Stomach (tissue), 4 donors: ENCODE measurements around the gene KLF8.

Source experiments
- POLR2A ChIP-seq, 4 donors: fragments of 450-650 bp; IDR thresholded peaks; one replicate each; pipeline ENCODE4 v1.6.1; 2016; ENCODE audit warnings: antibody characterized with exemption in 4 of 4, control low read depth in 2 of 4, mild to moderate bottlenecking in 1 of 4, moderate library complexity in 1 of 4
- POLR2AphosphoS5 ChIP-seq, 3 donors: sonication (generic); formaldehyde crosslinking; IDR thresholded peaks; one replicate each; pipeline ENCODE4 v1.6.1; 2016; ENCODE audit warnings: antibody characterized with exemption in 3 of 3
- TF ChIP-seq, protein P1 (sequence below), 7 experiments: fragments of 450-650 bp in 4 of 7; fragments of 200-600 bp in 3 of 7; sonication (generic) in 3 of 7; IDR thresholded peaks; one replicate each; pipeline ENCODE4 v1.5.1; 2016 to 2019; ENCODE audit warnings: antibody characterized with exemption in 7 of 7, control low read depth in 2 of 7, mild to moderate bottlenecking in 1 of 7

GRCh38 chrX:56228914-56229313 lies 3.2 kb upstream of the KLF8 start:
- TF ChIP-seq, protein P1, sequence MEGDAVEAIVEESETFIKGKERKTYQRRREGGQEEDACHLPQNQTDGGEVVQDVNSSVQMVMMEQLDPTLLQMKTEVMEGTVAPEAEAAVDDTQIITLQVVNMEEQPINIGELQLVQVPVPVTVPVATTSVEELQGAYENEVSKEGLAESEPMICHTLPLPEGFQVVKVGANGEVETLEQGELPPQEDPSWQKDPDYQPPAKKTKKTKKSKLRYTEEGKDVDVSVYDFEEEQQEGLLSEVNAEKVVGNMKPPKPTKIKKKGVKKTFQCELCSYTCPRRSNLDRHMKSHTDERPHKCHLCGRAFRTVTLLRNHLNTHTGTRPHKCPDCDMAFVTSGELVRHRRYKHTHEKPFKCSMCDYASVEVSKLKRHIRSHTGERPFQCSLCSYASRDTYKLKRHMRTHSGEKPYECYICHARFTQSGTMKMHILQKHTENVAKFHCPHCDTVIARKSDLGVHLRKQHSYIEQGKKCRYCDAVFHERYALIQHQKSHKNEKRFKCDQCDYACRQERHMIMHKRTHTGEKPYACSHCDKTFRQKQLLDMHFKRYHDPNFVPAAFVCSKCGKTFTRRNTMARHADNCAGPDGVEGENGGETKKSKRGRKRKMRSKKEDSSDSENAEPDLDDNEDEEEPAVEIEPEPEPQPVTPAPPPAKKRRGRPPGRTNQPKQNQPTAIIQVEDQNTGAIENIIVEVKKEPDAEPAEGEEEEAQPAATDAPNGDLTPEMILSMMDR (IDR thresholded peaks at IDR 0.05) = no peak
- no peak for TF ChIP-seq POLR2A (IDR thresholded peaks at IDR 0.05)
- no peak for TF ChIP-seq POLR2AphosphoS5 (IDR thresholded peaks at IDR 0.05)
